GM12878 (cell line): ENCODE results near the gene SMIM13. TPM values are rescaled to one million over a fixed set of nuclear protein-coding genes. Genes with fewer than 3 reads are reported as not detected.

Experiments used
- CUX1 ChIP-seq: IDR thresholded peaks from 2 replicates; pipeline ENCODE4 v1.6.1; 2012; ENCODE audit warnings: improper control_type of control experiment, low read depth, low read length; ENCODE audit not compliant: insufficient replicate concordance
- EP300 ChIP-seq, 2 experiments: fragments of 150-350 bp in 1 of 2; IDR thresholded peaks; 2 replicates each; pipeline ENCODE4 v1.6.1; 2011 to 2012; ENCODE audit warnings: low read depth in 2 of 2, low read length in 2 of 2, borderline replicate concordance in 1 of 2, improper control_type of control experiment in 1 of 2, inconsistent platforms in 1 of 2; ENCODE audit not compliant: control insufficient read depth in 1 of 2
- FOS ChIP-seq: IDR thresholded peaks from 3 replicates; pipeline ENCODE4 v1.6.1; 2011; ENCODE audit warnings: borderline replicate concordance; ENCODE audit not compliant: insufficient read length; ENCODE audit errors: extremely low read depth
- NR2F1 ChIP-seq: fragments of 450-650 bp; conservative IDR thresholded peaks from 2 replicates; pipeline ENCODE4 v1.6.1; 2017; ENCODE audit warnings: mild to moderate bottlenecking
- PML ChIP-seq: IDR thresholded peaks from 2 replicates; pipeline ENCODE4 v1.6.1; 2012; ENCODE audit warnings: low read length, inconsistent platforms
- POLR2A ChIP-seq: IDR thresholded peaks from 2 replicates; pipeline ENCODE4 v1.6.1; 2011; ENCODE audit warnings: low read depth, mild to moderate bottlenecking, low read length
- POLR2AphosphoS2 ChIP-seq: IDR thresholded peaks from 2 replicates; pipeline ENCODE4 v1.6.1; 2011; ENCODE audit warnings: low read depth, mild to moderate bottlenecking, low read length, improper control_type of control experiment, moderate library complexity
- SMAD1 ChIP-seq: fragments of 450-650 bp; IDR thresholded peaks from 2 replicates; pipeline ENCODE4 v1.6.1; 2018; ENCODE audit warnings: mild to moderate bottlenecking, low read depth; ENCODE audit not compliant: partially characterized antibody
- WRNIP1 ChIP-seq: IDR thresholded peaks from 2 replicates; pipeline ENCODE4 v1.6.1; 2011; ENCODE audit warnings: low read depth, low read length, improper control_type of control experiment, borderline replicate concordance
- ZBTB4 ChIP-seq: fragments of 450-650 bp; formaldehyde crosslinking; IDR thresholded peaks from 2 replicates; pipeline ENCODE4 v1.4.0; 2022; ENCODE audit warnings: mild to moderate bottlenecking, moderate library complexity
- polyA plus RNA-seq, 11 experiments: library from polyadenylated mRNA; depleted of rRNA in 4 of 11; unstranded in 6 of 11; stranded (reverse) in 5 of 11; fragments of >200 nt; fragmentation: Nextera tagmentation in 4 of 11; fragmentation: Illumina TruSeq in 1 of 11; extraction: Ambion mirVana in 4 of 11; extraction: Trizol in 1 of 11; gene quantifications; 1 replicate in 1 of 11; 2 replicates in 10 of 11; pipeline versions ENCODE4 v1.2.1 to v1.2.3, GENCODE V29; 2011 to 2016; ENCODE audit warnings: inconsistent platforms in 2 of 11, missing spikeins in 2 of 11, low read depth in 1 of 11
- total RNA-seq, 4 experiments: library from RNA; depleted of rRNA in 3 of 4; stranded (reverse); fragments of >200 nt in 3 of 4; fragmentation: Illumina TruSeq in 1 of 4; extraction: Trizol in 1 of 4; gene quantifications; 2 replicates each; pipeline versions ENCODE4 v1.2.1 to v1.2.3, GENCODE V29; 2013 to 2021
- TF ChIP-seq, protein P1 (sequence below): fragments of 450-650 bp; IDR thresholded peaks from 2 replicates; pipeline ENCODE4 v1.6.1; 2016; ENCODE audit warnings: mild to moderate bottlenecking
- TF ChIP-seq, protein P2 (sequence below): fragments of 450-650 bp; IDR thresholded peaks from 2 replicates; pipeline ENCODE4 v1.6.1; 2017; ENCODE audit warnings: mild to moderate bottlenecking, low read depth, inconsistent platforms; ENCODE audit not compliant: poor library complexity, severe bottlenecking
- TF ChIP-seq, protein P3 (sequence below): fragments of 450-650 bp; conservative IDR thresholded peaks from 2 replicates; pipeline ENCODE4 v1.6.1; 2017; ENCODE audit warnings: mild to moderate bottlenecking, moderate library complexity

The SMIM13 gene
- total and polyA plus RNA-seq, 10 of the 15 experiments (the other 5 are each of a cell fraction or from before 2014, with no cell fraction given): 2.0 to 8.5 (median 4.7) TPM

DNA sequence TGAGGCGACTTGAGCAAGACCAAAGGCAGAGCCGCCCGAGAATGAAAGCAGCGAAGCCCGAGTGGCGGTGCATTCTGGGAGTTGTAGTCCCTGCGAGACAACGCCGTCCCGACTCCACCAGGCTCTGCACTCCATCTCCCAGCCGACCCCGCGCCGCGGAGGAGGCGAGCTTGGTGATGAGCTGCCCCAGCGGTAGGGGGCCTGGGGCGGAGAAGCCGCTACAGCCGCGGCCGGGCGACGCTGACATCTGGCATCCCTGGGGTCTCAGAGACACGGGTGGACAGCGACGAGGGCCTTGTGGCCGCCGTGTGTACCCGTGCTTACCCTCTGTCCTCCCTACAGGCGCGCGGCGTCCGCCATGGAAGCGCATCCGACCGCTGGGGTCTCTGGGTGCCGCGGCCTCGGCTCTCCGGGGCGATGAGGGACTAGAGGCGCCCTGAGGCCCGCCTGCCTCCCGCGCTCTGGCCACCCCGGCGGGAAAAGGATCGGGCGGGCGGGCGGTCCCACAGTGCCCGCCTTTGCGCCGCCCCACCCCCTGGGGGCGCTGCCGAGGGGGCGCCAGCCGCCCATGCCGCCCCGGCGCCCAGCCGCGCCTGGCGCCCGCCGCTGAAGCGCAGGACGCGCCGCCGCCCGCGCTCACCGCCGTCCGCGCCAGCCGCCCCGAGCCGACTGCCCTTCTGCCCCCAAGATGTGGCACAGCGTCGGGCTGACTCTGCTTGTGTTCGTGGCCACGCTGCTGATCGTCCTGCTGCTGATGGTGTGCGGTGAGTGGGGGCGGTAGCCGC, at the start of gene SMIM13 (continued):
- TF ChIP-seq ZBTB4 (no peak), SMAD1 (no peak), CUX1 (no peak), EP300 (IDR thresholded peaks at IDR 0.05; ENCODE audit: borderline replicate concordance in 1 of 2, control insufficient read depth in 1 of 2, low read depth in 2 of 2, low read length in 2 of 2) (0 out of 4 replicates have a peak, but pooled peaks of 1 of the 2 experiments have one; percentile 23), POLR2AphosphoS2 (no peak), PML (no peak), FOS (no peak), NR2F1 (peak; percentile 53; the same call in 1 of the 2 replicates), WRNIP1 (no peak), POLR2A (peak; percentile 94)
- TF ChIP-seq, protein P1, sequence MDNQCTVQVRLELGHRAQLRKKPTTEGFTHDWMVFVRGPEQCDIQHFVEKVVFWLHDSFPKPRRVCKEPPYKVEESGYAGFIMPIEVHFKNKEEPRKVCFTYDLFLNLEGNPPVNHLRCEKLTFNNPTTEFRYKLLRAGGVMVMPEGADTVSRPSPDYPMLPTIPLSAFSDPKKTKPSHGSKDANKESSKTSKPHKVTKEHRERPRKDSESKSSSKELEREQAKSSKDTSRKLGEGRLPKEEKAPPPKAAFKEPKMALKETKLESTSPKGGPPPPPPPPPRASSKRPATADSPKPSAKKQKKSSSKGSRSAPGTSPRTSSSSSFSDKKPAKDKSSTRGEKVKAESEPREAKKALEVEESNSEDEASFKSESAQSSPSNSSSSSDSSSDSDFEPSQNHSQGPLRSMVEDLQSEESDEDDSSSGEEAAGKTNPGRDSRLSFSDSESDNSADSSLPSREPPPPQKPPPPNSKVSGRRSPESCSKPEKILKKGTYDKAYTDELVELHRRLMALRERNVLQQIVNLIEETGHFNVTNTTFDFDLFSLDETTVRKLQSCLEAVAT: no peak
- TF ChIP-seq, protein P2, sequence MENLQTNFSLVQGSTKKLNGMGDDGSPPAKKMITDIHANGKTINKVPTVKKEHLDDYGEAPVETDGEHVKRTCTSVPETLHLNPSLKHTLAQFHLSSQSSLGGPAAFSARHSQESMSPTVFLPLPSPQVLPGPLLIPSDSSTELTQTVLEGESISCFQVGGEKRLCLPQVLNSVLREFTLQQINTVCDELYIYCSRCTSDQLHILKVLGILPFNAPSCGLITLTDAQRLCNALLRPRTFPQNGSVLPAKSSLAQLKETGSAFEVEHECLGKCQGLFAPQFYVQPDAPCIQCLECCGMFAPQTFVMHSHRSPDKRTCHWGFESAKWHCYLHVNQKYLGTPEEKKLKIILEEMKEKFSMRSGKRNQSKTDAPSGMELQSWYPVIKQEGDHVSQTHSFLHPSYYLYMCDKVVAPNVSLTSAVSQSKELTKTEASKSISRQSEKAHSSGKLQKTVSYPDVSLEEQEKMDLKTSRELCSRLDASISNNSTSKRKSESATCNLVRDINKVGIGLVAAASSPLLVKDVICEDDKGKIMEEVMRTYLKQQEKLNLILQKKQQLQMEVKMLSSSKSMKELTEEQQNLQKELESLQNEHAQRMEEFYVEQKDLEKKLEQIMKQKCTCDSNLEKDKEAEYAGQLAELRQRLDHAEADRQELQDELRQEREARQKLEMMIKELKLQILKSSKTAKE: no peak
- TF ChIP-seq, protein P3, sequence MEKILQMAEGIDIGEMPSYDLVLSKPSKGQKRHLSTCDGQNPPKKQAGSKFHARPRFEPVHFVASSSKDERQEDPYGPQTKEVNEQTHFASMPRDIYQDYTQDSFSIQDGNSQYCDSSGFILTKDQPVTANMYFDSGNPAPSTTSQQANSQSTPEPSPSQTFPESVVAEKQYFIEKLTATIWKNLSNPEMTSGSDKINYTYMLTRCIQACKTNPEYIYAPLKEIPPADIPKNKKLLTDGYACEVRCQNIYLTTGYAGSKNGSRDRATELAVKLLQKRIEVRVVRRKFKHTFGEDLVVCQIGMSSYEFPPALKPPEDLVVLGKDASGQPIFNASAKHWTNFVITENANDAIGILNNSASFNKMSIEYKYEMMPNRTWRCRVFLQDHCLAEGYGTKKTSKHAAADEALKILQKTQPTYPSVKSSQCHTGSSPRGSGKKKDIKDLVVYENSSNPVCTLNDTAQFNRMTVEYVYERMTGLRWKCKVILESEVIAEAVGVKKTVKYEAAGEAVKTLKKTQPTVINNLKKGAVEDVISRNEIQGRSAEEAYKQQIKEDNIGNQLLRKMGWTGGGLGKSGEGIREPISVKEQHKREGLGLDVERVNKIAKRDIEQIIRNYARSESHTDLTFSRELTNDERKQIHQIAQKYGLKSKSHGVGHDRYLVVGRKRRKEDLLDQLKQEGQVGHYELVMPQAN: peak; percentile 60
